ENCODE results near the gene TNKS1BP1.

DNA sequence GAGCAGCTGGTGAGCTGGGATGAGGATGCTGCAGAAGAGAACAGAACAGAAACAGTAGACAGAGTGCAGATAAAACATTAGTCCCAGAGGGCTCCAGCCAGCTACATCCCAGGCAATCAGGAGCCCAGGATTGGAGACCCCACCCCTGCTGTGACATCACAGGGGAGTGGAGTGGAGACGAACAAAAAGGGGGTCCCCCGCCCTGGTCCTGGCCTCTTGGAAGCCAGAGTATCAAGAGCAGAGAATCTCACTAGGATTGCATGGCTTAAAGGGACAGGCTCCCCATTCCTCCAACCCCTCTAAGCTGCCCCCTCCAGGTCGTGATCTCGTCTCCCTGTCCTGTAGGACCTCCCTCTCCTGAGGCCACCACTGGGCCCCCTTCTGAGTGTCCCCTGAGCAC, 13.4 kb upstream of the TNKS1BP1 start, which contains the start of gene P2RX3:
- TF ChIP-seq, protein P1, sequence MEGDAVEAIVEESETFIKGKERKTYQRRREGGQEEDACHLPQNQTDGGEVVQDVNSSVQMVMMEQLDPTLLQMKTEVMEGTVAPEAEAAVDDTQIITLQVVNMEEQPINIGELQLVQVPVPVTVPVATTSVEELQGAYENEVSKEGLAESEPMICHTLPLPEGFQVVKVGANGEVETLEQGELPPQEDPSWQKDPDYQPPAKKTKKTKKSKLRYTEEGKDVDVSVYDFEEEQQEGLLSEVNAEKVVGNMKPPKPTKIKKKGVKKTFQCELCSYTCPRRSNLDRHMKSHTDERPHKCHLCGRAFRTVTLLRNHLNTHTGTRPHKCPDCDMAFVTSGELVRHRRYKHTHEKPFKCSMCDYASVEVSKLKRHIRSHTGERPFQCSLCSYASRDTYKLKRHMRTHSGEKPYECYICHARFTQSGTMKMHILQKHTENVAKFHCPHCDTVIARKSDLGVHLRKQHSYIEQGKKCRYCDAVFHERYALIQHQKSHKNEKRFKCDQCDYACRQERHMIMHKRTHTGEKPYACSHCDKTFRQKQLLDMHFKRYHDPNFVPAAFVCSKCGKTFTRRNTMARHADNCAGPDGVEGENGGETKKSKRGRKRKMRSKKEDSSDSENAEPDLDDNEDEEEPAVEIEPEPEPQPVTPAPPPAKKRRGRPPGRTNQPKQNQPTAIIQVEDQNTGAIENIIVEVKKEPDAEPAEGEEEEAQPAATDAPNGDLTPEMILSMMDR (IDR thresholded peaks at IDR 0.05), result no peak
- TF ChIP-seq POLR2AphosphoS5 (IDR thresholded peaks at IDR 0.05) (no peak), POLR2A (IDR thresholded peaks at IDR 0.05) (no peak), EP300 (IDR thresholded peaks at IDR 0.05) (no peak)
